ENCODE measurements around the gene SRPK1.
A peak's percentile ranks its signal among the peaks of the same experiment; 100 is the strongest.

Gene SRPK1

DNA sequence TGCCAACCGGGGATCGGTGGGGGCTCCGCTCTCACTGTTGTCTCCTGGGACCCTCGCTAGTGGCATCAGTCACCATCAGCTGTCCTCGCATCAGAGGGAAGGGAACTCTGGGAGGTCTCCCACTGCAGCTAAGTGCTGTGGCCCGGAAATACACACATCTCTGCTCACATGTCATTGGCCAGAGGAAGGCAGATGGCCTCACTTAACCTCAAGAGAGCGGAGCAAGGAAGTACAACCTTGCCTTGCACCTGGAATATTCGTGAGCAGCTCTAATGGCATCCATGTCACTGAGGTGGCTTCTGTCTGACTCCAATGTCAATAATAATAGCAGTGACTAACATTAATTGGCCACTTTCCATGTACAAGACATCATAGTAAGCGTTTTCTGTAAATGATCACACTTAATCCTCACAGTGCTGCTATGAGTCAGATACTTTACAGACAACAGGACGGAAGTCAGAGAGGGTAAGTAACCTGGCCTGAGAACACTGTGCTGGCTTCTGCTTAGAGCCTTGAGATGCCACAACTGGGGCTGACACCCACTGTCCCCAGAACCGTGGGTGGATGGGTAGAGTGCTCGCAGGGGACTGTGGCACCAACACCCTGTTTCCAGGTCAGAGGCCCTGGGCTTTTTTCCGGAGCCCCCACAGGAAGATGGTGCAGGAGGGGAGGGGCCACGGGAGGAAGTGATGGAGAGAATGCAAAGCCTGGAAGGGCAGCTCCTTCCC is 109.8 kb downstream of the SRPK1 start:
- no peak for DNase-seq

- no peak for DNase-seq
Measured at GRCh38 chr6:35809809-35810208, 111.1 kb downstream of the SRPK1 start.

DNA sequence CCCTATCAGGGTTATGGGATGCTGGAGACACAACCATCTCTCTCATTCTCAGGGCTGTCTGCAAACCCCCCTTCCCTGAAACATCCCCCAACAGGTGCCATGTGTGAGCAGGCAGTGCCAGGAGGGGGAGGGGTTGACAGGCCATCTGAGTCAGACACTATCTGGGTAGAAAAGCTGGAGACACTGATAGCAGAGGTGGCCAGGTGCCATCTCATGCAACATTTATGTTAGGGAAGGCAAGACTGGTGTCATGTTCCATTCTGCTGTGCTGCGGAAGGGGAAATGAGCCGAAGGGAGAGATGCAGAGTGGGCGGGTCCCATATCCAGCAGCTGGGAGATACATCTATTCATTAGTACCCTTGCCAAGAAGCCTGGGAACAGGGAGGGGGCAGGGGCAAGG is 112.2 kb downstream of the SRPK1 start:
- no peak for DNase-seq

DNA sequence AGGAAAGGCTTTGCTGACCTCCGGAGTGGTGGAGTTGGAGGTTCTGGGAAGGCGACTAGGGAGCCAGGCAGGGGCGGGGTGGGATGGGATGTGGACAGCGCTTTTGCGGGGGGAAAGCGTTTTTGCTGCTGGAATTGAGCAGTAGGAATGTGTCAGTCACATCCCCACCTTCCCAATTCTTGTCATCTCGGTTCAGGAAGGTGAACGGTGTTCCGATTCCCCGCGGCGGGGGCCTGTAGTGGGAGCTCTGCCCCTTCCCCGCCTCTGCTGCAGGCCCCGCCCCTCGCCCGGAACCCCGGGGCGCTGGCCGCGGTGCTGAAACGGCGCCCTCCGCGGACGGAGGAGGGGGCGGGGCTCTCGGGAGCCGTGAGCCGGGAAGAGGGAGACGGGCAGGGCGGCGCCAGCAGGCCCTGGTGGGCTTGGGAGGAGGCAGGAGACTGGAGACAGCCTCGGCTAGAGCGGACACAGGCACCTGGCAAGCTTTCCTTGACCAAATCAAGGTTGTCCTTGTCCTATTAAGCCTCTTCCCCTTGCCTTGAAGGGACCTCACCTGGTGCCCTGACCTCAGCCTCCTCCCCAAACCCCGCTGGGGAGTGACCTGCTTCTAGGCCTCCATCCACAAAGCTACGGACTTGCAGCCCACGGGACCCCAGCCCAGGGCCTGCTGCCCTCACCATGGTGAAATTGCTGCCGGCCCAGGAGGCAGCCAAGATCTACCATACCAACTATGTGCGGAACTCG is 115.7 kb downstream of the SRPK1 start, which contains the start of gene LHFPL5:
Gene LHFPL5 (plus strand): TSS at position 357 of the 741 bp plus-strand sequence. CDS start 319 bp downstream, at position 676.
- DNase-seq, result peak in 1 of 2 donors; percentile 35

- no peak for DNase-seq
Measured at GRCh38 chr6:35801148-35801547, 119.8 kb downstream of the SRPK1 start.

DNA sequence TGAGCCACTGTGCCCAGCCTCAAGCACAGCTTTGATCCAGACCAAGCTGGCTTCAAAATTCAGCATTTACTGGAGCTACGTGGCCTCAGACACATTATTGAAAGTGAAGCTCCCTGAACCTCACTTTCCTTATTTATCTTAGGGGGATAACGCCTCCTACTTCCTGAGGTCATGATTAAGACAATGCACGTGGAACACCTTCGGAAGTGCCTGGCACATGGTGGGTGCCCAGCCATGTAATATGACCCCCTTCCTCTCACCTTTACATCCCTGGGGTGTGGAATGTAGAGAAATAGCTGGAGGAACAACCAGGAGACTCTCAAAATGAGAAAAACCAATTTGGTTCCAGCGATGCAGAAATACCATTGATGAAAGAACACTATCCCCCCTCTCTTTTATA is 122.2 kb downstream of the SRPK1 start:
- DNase-seq, result no peak

DNA sequence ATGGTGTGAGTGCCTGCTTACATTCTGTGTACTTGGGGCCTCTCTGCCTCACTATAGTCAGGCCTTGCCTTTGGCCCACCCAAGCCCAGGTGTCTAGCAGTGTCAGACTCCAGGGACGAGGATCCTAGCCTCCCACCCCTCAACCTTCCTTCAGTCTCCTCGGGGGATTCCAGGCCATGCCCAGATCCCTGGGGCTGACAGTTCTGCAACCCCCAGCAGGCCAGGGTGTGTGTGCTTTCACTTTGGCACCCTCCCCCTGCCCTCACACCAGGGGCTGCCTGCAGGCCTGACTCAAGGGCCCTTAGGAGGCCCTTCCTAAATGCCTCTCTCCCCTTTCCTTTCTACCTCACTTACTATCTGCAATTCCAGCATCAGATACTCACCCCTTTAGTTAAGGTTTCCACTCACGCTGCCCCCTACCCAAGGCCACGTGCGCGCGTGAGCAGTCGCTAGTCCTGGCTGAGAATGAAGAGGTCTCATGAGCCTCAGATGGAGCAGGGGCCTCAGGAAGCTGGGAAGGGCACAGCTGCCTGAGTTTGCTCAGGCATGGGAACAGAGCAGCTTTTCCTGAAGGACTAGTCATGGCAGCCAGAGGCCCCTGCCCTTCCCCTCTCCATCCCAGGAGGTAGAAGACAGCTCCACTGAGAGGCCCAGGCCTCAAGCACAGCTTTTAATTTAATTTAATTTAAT is 122.9 kb downstream of the SRPK1 start:
- DNase-seq, result no peak

GRCh38 chr6:35796236-35796635 is 124.7 kb downstream of the SRPK1 start:
- no peak for DNase-seq

GRCh38 chr6:35795453-35796071 is 125.3 kb downstream of the SRPK1 start:
- DNase-seq, result no peak

DNA sequence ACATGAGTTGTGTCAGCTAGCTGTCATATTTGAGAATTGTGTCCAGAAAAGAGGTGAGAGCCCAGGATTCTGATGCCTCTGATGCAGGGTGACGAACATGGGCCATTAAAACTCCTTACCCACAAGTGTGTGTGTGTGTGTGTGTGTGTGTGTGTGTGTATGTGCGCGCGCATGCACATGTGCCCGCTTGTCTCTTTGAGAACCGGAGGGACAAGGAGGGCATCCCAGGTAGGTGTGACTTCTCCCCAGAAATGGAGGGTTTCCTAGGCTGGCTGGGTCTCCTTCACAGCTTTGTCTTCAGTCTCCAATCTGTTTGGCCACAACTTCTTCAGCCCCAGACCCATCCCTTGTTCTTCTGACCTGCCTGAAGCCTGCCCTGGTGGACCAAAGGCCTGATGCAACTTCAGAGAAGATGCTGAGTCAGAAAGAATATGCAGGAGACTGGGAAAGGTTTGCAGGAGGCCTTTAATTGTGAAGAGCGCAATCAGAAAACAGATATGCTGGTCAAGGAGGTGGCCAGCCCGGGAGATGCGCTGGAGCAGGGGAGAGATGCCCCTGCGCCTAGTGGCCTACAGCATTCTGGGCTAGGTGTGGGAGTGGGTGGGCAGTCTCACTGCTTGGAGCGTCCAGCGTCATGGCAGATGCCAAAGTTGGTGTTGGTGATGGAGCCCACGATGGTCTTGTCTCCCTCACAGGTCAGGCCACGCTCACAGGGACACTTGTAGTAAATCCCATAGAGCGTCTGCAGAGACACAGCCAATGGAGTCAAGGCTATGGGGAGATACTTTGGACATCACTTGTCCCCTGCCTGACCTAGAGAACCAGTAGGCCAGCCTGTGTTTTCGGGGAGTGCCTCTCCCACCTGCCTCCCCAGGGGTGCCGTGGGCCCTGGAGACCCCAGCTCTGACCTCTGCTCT is 126.1 kb downstream of the SRPK1 start:
- DNase-seq, result no peak

GRCh38 chr6:35790683-35791082 is 130.2 kb downstream of the SRPK1 start:
- no peak for DNase-seq

DNA sequence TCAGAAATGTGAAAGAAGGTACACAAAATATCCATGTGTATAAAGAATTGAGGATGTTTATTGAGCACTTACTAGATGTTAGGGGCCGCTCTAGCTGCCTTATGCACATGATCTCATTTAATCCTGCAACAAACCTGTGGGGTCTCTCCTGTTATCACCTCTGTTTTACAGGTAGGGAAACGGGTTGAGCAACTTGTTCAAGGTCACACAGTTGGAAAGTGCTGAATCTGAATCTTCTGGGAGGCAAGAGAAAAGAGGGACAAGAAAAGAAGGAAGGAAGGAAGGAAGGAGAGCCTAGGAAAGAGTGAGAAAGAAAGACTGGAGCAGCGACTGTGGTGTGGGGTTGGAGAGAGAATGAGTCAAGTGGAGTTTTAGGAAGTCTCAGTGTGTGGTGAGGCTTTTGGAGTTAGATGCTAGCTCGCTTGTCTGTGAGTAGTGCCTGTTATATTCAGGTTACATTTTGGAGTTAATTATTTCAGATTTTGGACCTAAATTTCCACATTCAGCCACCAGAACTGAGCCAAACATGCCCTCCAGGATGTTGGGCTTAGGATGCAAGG is 132.4 kb downstream of the SRPK1 start:
- DNase-seq, result no peak

- DNase-seq, result no peak
Measured at GRCh38 chr6:35787266-35788218, 133.4 kb downstream of the SRPK1 start.

DNA sequence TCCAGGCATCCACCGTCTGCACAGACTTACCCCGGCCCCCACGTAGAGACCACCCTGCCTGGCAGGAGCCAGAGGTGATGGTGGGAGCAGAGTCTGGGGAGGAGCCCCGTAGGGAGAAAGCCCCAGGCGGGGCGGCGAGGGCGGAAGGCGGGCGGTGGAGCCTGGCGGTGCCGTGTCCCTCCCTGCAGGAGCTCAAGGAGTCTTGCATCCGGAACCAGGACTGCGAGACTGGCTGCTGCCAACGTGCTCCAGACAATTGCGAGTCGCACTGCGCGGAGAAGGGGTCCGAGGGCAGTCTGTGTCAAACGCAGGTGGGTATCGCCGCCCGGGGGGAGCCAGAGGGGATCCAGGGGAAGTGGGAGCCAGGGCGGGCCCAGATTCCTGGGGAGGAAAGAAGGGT is 134.1 kb downstream of the SRPK1 start:
- DNase-seq, result no peak

GRCh38 chr6:35786272-35786671 is 134.6 kb downstream of the SRPK1 start:
- DNase-seq, result no peak

DNA sequence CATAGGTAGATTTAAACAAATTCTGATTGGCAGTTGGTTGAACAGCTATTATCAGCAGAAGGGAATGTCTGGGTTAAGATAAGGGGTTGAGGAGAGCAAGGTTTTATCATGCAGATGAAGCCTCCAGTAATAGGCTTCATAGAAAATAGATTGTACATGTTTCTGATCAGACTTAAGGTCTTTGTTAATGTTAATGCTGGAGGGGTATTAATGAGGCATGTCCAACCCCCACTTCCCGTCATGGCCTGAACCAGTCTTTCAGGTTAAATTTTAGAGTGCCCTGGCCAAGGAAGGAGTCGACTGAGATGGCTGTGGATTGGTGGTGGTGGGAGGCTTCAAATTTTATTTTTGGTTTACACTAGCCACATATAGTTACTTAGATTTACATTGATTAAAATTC is 136.7 kb downstream of the SRPK1 start:
- DNase-seq, result no peak

Measured in CD4-positive, alpha-beta T cell treated with Interleukin-1 beta for 1 hour (primary cell).